Amniotic stem cell (primary cell): ENCODE results near the gene ALDH9A1.
"Not testable (repeated sequence)": the region's sequence is repeated elsewhere in the genome, so short reads cannot be mapped to it uniquely, and the experiment has no call there.

ENCODE experiments used
- DNase-seq: peaks from one replicate; lab custom pipeline; 2025; lab: John Stamatoyannopoulos, UW

Gene ALDH9A1

DNA sequence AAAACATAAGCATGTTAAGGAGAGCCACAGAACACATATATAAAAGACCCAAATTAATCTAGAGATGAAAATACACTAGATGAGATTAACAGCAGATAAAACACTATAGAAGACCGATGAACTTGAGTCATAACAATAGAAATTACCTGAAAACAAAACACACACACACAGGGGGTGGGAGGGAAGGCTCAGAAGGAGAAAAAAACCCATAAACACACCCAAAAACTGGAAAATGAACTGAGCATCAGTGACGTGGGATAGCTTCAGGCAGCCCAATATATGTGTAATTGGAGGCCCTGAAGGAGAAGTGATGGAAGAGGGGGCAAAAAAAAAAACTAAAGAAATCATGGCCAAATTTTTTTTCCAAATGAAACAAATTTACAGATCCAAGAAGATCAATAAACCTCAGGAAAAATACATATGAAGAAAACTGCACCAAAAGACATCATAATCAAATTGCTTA lies 11.4 kb downstream of the ALDH9A1 start:
- DNase-seq, result no peak

DNA sequence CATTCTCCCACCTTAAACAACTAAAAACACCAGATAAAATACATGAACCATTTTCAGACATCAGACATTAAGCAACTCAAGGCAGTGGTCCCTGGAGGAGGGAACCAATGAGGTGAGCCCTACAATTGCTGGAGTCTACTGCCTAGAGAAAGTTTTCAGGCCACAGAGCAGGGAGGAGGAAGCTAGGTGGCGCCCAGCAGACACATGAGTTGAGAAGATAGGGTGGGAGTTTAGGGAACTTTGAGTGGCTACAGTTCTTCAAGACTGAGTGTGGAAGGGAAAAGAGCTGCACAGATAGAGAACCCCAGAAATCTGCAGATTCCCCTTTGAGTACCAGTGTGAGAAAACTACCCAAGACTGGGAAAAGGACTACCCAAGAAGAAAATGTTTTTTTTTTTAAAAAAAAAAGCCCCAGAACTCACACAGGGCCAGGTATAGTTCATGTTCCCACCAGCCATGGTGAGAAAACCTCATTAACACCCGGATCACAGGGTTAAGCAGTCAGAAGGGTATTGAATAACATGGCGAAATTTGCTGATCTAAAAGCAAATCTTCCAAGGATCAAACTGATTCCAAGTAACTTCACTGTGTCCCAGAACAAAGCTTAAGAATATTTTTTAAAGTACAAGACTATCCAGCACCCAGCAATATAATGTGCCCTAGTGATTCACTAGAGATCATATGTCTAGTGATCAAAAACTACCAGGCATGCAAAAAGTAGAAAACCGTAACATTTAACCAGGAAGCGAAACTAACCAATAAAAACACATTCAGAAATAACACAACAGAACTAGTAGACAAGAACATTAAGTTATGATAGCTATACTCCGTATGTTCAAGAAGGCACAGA lies 12.0 kb downstream of the ALDH9A1 start:
- DNase-seq, result no peak

DNA sequence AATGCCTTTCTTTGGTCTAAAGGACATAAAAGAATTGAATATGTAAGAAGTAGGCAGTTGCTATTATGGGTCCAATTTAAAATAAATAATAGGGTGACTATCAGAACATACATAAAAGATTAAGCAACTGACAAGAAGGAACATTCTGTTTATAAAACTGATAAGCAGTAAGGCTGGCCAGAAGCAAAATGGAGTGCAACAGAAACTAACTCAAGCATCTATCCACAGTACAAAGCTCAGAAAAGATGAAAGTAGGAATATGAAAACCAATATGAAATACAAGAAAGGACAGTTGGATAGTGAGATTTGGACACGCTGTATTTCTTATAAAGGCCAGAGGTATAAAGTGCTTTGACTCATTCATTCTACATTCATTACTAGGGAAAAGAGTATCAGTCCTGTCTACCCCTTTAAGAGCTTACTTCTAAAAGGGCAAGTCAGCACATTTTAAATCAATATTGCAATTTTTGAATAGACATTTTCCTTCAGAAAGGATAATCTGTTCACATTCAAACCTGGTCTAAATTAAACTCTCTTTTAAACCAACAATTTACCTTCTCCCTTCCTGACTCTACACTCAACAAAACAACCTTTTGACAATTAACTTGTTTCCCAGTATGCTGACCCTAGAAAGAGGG lies 14.4 kb downstream of the ALDH9A1 start:
- DNase-seq, result no peak

DNA sequence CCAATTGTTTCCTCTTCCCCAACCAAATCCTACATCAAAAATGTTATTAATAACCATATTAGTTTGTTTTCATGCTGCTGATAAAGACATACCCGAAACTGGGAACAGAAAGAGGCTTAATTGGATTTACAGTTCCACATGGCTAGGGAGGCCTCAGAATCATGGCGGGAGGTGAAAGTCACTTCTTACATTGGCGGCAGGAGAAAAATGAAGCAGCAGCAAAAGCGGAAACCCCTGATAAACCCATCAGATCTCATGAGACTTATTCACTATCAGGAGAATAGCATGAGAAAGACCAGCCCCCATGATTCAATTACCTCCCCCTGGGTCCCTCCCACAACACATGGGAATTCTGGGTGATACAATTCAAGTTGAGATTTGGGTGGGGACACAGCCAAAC lies 17.6 kb downstream of the ALDH9A1 start:
- not testable (repeated sequence) for DNase-seq

DNA sequence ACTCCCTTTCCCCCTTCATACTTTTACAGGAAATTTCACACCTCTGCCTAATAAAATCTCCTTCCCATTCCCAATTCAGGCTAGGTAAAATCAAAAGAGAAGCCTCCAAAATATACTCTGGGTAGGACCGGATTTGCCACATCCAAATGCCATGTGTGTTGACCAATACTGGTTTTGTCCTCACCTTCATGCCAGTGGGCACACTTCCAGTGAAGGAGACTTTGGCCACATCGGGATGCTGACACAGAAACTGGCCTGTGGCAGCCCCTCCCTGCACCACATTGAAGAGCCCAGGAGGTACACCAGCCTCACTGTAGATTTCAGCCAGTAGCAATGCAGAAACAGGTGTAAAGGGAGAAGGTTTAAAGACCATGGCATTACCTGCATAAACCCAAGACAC lies 18.1 kb downstream of the ALDH9A1 start:
- no peak for DNase-seq

DNA sequence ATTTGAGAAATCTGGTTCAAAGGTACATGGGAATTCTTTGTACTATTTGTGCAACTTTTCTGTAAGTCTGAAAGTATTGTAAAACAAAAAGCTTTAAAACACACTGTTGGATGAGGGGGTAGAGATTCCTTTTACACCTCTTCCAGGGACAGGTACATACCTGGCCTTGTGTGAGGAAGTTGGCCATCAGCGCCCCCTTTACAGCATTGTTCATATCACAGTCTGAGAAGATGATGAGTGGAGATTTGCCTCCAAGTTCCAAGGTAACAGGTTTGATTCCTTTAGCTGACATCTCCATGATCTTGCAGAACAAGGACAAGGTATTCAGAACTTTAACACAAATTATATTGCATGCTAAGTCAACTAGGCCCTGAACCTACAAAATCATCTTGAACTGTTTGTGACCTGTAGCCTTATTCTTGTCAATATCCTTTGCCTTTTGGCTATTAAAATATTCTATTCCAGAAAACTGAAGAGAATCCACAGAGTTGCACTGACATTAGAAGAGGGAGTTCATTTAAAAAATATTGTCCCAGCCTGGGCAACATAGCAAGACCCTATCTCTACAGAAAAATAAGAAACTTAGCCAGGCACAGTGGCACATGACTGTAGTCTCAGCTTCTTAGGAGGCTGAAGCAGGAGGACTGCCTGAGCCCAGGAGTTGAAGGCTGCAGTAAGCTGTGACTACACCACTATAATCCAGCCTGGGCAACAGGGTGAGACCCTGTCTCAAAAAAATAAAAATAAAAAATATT lies 18.9 kb downstream of the ALDH9A1 start:
- no peak for DNase-seq

DNA sequence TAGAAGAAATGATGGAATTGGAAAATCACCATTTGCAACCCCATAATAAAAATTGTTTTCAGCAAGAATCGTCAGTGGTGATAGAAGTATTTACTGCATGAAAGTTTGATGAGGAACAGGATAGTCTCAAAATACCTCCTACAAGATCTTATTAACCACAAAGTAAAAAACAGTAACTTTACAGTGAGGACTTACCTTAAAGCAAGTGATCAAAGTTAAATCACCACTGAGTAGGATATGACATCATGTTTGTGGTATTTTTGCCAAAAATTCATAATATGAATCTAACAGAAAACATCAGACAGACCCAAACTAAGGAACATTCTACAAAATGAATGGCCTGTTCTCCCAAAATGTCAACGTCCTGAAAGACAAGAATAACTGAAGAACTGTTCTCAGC lies 19.9 kb downstream of the ALDH9A1 start:
- no peak for DNase-seq

DNA sequence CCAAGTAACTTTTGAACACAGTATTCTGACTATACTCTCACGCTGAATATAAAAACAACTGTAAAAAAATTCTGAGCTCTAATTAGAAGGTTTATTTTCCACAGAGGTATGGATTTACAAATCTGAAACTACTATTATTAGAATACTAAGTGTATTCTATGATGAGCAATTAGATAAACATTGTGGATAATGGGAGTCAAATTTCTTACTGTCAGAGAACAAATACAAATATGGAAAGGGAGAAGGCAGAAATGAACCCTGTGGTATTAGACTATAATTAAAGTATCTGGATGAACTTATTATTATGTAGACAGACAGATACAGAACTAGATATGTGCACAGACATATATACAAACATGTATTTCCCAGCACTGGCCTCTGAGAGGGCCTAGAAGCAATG lies 22.6 kb downstream of the ALDH9A1 start:
- no peak for DNase-seq

DNA sequence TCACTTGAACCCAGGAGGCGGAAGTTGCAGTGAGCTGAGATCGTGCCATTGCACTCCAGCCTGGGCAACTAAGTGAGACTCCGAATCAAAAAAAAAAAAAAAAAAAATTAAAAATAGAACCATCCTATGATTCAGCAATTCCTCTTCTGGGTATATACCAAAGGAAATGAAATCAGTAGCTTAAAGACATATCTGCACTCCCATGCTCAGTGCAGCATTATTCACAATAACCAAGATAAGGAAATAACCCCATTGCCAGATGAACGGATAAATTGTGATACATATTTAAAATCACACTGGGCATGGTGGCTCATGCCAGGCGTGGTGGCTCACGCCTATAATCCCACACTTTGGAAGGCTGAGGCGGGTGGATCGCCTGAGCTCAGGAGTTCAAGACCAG lies 23.8 kb downstream of the ALDH9A1 start:
- DNase-seq, result no peak

DNA sequence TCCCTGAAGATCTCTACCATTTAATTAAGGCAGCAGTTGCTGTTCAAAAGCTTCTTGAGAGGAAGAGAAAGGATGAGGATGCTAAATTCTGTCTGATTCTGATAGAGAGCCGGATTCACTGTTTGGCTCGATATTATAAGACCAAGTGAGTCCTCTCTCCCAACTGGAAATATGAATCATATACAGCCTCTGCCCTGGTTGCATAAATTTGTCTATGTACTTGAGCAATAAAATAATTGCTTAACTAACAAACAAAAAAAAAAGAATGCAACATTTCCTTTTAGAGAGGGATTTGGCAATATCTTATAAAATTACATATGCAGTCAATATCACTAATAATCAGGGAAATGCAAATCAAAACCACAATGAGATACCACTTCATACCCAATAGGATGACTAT lies 26.8 kb downstream of the ALDH9A1 start:
- DNase-seq, result no peak

DNA sequence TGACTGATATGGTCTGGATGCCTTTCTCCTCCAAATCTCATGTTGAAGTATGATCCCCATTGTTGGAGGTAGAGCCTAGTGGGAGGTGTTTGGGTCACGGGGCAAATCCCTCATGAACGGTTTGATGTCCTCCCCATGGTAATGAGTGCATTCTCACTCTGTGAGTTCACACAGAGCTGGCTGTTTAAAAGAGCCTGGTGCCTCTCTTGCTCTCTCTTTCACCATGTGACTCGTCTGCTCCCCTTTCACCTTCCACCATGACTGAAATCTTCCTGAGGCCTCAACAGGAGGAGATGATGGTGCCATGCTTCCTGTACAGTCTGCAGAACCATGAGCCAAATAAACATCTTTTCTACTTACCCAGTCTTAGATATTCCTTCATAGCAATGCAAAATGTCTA lies 30.2 kb downstream of the ALDH9A1 start:
- DNase-seq, result no peak

DNA sequence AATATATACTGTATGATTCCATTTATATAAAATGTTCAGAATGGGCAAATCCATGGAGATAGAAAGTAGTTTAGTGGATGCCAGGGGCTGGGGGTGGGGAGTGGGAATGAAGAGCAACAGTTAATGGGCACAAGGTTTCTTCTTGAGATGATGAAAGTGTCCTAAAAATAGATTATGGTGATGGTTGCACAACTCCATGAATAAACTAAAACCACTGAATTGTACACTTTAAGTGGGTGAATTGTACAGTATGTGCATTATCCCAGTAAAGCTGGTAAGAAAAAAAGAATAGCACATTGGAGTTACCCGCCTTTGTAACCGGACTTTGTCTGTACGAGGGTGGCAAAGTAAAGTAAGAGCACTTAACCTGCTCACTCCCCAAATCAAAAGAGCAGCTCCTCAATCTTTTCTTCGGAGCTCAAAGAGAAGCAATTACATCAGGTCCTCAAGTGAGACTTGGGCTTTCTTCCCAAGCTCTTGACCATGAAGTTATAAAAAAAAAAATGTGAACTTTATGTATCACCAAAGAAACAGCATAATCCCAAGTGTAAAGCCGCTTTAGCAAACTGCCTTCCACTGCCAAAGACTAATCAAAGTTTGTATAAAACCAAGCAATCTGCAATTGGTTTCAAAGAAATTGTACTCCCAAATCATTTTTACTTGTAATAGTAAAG lies 32.1 kb downstream of the ALDH9A1 start:
- no peak for DNase-seq

DNA sequence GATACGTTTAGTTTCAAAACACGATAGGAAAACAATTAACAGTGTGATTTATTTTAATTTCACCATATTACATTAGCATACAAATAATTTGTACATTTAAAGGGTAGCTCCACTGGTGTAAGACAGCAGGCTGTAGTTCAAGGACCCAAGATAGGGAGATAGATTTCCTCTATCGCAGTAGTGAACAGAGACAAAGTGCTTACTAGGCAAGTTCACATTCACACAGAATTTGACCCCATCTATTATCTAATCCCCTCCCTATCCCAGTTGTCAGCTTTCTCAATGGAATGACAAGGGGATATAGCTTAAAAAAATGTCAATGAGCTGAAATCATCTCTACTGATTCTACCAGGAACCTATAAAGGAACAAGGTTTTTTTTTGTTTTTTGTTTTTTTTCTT lies 36.2 kb downstream of the ALDH9A1 start:
- no peak for DNase-seq

DNA sequence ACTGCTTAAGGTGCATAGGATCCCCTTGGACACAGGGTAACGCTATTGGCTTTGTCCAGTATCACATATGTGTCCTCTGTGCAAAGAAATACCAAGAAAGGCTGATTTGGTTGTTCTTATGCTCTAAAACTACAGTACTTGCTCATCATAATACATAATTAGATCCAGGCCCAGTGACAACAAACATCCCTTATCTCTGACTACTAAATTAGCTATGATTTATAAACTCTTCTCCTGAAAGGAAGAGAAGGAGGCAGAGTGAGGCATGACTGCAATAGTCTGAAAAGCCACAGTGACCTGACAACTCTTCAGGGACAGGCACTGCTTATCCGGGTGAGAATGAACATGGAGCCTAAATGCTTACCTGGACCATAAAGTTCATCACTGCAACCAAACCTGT lies 36.7 kb downstream of the ALDH9A1 start:
- DNase-seq, result no peak

DNA sequence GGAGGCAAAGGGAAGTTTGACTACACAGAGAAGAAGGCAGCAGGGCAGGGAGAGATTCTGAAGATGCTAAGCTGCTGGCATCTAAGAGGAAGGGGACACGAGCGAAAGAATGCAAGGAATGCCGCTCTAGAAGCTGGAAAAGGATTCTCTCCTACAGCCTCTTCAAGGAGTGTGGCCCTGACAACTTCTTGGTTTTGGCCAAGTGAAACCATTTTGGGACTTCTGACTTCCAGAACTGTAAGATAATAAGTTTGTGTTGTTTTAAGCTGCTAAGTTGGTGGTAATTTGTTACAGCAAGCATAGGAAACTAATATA lies 38.8 kb downstream of the ALDH9A1 start:
- DNase-seq, result no peak

DNA sequence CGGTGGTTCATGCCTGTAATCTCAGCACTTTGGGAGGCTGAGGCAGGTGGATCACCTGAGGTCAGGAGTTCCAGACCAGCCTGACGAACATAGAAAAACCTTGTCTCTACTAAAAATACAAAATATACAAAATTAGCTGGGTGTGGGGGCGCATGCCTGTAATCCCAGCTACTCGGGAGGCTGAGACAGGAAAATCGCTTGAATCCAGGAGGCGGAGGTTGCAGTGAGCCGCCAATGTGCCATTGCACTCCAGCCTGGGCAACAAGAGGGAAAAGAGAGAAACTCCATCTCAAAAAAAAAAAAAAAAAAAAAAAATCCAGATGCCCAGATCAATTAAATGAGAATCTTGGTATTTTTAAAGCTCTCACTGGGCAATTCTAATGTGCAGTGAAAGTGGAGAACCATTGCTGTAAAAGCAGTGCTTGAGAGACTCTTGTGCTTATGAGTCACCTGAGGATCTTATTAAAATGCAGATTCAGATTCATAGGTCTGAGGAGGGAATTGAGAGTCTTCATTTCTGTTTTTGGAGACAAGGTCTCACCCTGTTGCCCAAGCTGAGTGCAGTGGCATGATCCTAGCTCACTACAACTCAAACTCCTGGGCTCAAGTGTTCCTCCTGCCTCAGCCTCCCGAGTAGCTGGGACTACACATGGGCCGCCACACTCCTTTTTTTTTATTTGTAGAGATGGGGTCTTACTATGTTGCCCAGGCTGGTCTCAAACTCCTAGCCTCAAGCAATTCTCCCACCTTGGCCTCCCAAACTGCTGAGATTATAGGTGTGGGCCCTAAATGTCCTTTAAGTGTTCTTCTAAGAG lies 39.4 kb downstream of the ALDH9A1 start:
- not testable (repeated sequence) for DNase-seq

DNA sequence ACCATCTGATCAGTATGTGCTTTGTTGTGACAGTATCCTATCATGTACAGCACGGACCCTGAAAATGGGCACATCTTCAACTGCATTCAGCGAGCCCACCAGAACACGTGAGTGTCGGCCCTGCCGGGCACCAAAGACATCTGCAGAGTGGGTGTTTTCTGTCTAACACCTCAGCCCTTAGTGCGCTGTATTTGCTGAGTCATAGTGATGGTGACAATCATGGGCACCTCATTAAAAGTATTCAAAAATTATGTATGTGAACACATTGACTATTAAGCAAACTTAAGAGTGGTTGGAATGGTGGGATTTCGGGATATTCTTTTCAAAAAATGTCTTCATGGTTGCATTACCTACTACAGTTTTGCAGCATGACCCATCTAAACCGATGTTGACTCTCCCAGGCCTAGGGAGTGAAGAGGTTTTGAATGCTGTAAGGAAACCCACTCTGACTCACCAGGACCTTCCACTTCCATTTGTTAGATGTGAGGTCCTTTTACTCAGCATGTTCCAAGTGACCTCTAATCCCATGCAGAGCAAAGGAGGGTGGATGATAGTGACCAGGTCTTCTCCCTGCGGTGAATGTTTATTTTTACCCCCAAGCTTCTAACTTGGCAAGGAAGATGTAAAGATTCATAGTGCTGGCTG lies 47.3 kb downstream of the ALDH9A1 start:
- DNase-seq, result no peak

DNA sequence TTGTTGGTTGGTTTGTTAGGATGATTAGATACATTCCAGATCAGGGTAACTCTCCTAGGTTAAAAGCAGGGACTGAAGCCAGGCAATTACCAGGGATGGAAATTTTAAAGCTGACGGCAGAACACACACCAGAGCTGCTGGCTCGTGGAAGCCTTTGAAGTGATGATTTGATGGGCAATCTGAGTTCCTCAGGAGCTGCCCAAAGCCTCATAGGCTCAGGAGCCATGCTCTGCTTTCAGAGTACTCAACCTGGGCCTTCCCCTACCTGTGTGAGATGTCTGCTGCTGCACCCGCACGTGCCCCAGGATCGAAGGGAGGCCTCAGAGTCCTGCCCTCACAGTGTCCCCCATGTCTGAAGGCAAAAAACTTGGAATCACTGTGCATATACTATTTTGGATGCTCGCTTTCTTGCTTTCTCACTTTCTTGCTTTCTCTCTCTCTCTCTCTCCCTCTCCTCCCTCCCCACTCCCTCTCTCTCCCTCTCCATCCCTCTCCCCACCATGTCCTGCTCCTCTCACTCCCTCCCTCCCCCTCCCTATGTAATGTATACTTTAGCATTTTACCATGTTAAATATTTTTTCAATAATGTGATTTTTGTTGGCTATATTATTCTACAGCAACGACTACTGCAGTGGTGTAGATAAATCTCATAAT lies 49.3 kb downstream of the ALDH9A1 start:
- no peak for DNase-seq

DNA sequence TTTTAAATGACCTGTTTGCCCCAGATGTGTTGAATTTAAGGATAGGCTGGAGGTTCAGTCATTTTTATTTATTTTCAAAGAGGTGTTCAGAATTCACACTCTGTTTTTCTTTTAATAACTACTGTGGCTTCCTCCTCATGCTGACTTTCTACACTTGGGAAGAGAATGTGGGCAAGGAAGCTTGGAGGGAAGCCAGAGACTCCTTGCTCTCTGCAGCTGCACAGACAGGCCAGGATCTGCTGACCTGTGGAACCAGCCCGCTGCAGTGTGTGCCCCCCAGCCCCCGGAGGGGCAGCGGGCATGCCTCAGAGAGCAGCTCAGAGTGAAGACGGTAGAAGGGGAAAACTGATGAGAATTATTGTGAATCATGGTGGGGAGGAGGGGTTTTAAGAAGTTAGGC lies 50.4 kb downstream of the ALDH9A1 start:
- no peak for DNase-seq

DNA sequence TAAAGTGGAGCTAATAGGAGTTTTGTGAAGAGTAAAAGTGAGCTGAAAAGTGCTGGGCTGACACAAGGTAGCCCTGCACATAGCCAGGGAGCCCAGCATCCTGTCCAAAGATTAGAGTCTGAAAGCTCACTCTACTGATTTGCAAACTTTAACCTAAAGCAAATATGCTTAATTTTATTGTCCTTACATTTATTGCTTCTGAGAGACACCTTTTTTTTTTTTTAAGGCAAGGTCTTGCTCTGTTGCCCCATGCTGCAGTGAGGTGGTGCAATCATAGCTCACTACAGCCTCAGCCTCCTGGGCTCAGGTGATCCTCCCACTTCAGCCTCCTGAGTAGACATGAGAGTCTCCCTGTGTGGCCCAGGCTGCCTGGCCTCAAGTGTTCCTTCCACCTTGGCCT lies 50.8 kb downstream of the ALDH9A1 start:
- DNase-seq, result no peak
